H9 (cell line): ENCODE measurements around the gene INHBB. TPM values are rescaled to one million over a fixed set of nuclear protein-coding genes. Genes with fewer than 3 reads are reported as not detected.

Experiments used
- DNase-seq: peaks from one replicate; pipeline ENCODE4 v3.0.0-alpha.2; 2017
- H2AFZ ChIP-seq: one replicate; pipeline ENCODE4 v1.6.1; 2013; ENCODE audit warnings: mild to moderate bottlenecking, low read length, control low read depth, moderate library complexity
- H2AK5ac ChIP-seq: 2 replicates; pipeline ENCODE4 v1.6.1; 2013; ENCODE audit warnings: low read length, control low read depth, mixed read lengths; ENCODE audit not compliant: insufficient read length
- H2BK120ac ChIP-seq: one replicate; pipeline ENCODE4 v1.6.1; 2013; ENCODE audit warnings: low read depth, mild to moderate bottlenecking, low read length, control low read depth, inconsistent platforms; ENCODE audit not compliant: poor library complexity, severe bottlenecking
- H2BK12ac ChIP-seq: 2 replicates; pipeline ENCODE4 v1.6.1; 2013; ENCODE audit warnings: low read length, control low read depth, mixed read lengths, low read depth; ENCODE audit not compliant: insufficient read length
- H2BK15ac ChIP-seq: 2 replicates; pipeline ENCODE4 v1.6.1; 2013; ENCODE audit warnings: low read depth, low read length, control low read depth
- H2BK20ac ChIP-seq: one replicate; pipeline ENCODE4 v1.6.1; 2013; ENCODE audit warnings: low read depth, mild to moderate bottlenecking, low read length, control low read depth, inconsistent platforms; ENCODE audit not compliant: poor library complexity, severe bottlenecking
- H2BK5ac ChIP-seq: 2 replicates; pipeline ENCODE4 v1.6.1; 2013; ENCODE audit warnings: low read length, control low read depth, mixed read lengths; ENCODE audit not compliant: insufficient read length
- H3K14ac ChIP-seq: 2 replicates; pipeline ENCODE4 v1.6.1; 2013; ENCODE audit warnings: low read length, control low read depth; ENCODE audit not compliant: insufficient read depth
- H3K18ac ChIP-seq: 2 replicates; pipeline ENCODE4 v1.6.1; 2013; ENCODE audit warnings: low read depth, mild to moderate bottlenecking, mixed read lengths, low read length, control low read depth; ENCODE audit not compliant: insufficient read length
- H3K23ac ChIP-seq: 2 replicates; pipeline ENCODE4 v1.6.1; 2013; ENCODE audit warnings: low read length, control low read depth, mixed read lengths, low read depth; ENCODE audit not compliant: insufficient read length
- H3K23me2 ChIP-seq: 2 replicates; pipeline ENCODE4 v1.6.1; 2013; ENCODE audit warnings: low read depth, mild to moderate bottlenecking, mixed read lengths, low read length, control low read depth; ENCODE audit not compliant: insufficient read length, poor library complexity, severe bottlenecking
- H3K27ac ChIP-seq: 2 replicates; pipeline ENCODE4 v1.5.1; 2013; ENCODE audit warnings: low read length, control low read depth, mixed read lengths, low read depth; ENCODE audit not compliant: insufficient read length
- H3K27me3 ChIP-seq: 2 replicates; pipeline ENCODE4 v1.6.1; 2013; ENCODE audit warnings: low read length, control low read depth, inconsistent platforms; ENCODE audit not compliant: insufficient read depth
- H3K4ac ChIP-seq: 2 replicates; pipeline ENCODE4 v1.6.1; 2013; ENCODE audit warnings: low read depth, mild to moderate bottlenecking, control low read depth, inconsistent platforms, low read length, moderate library complexity
- H3K4me1 ChIP-seq: 2 replicates; pipeline ENCODE4 v1.6.1; 2013; ENCODE audit warnings: low read length, control low read depth, inconsistent platforms; ENCODE audit not compliant: insufficient read depth
- H3K4me2 ChIP-seq: 2 replicates; pipeline ENCODE4 v1.6.1; 2013; ENCODE audit warnings: low read length, control low read depth, mixed read lengths; ENCODE audit not compliant: insufficient read length, insufficient read depth
- H3K56ac ChIP-seq: 2 replicates; pipeline ENCODE4 v1.6.1; 2013; ENCODE audit warnings: low read depth, mild to moderate bottlenecking, mixed read lengths, low read length, control low read depth; ENCODE audit not compliant: insufficient read length
- H3K79me1 ChIP-seq: 2 replicates; pipeline ENCODE4 v1.6.1; 2013; ENCODE audit warnings: low read depth, mild to moderate bottlenecking, moderate library complexity, low read length, control low read depth, inconsistent platforms; ENCODE audit not compliant: insufficient read depth, poor library complexity, severe bottlenecking
- H3K79me2 ChIP-seq: 2 replicates; pipeline ENCODE4 v1.6.1; 2013; ENCODE audit warnings: low read length, control low read depth, inconsistent platforms; ENCODE audit not compliant: insufficient read depth
- H3K9ac ChIP-seq: 2 replicates; pipeline ENCODE4 v1.6.1; 2013; ENCODE audit warnings: low read length, control low read depth, mixed read lengths; ENCODE audit not compliant: insufficient read length; ENCODE audit errors: extremely low read depth
- H3K9me3 ChIP-seq: one replicate; pipeline ENCODE4 v1.6.1; 2013; ENCODE audit warnings: low read depth, low read length, inconsistent platforms; ENCODE audit not compliant: control insufficient read depth
- H3T11ph ChIP-seq: one replicate; pipeline ENCODE4 v1.6.1; 2013; ENCODE audit warnings: mild to moderate bottlenecking, low read length, control low read depth, inconsistent platforms
- H4K20me1 ChIP-seq: one replicate; pipeline ENCODE4 v1.6.1; 2013; ENCODE audit not compliant: control insufficient read depth, insufficient read length, insufficient read depth
- H4K5ac ChIP-seq: 2 replicates; pipeline ENCODE4 v1.6.1; 2013; ENCODE audit warnings: low read depth, mild to moderate bottlenecking, mixed read lengths, low read length, control low read depth; ENCODE audit not compliant: insufficient read length
- H4K8ac ChIP-seq: replicated peaks from 2 replicates; pipeline ENCODE4 v1.6.1; 2013; ENCODE audit warnings: low read length, control low read depth, mixed read lengths, low read depth; ENCODE audit not compliant: insufficient read length
- H4K91ac ChIP-seq: 2 replicates; pipeline ENCODE4 v1.6.1; 2013; ENCODE audit warnings: low read depth, mild to moderate bottlenecking, moderate library complexity, mixed read lengths, low read length, control low read depth; ENCODE audit not compliant: insufficient read length
- H3K27ac Mint-ChIP-seq, 3 experiments: 2 replicates in 2 of 3; 3 replicates in 1 of 3; pipeline ENCODE4 v1.8.0; 2020 to 2021; ENCODE audit warnings: mixed read lengths in 3 of 3, mild to moderate bottlenecking in 1 of 3, moderate library complexity in 1 of 3
- H3K27me3 Mint-ChIP-seq: 2 replicates; pipeline ENCODE4 v1.8.0; 2021; ENCODE audit warnings: low read depth, mild to moderate bottlenecking, moderate library complexity, mixed read lengths
- H3K36me3 Mint-ChIP-seq, 3 experiments: 2 replicates in 2 of 3; 3 replicates in 1 of 3; pipeline ENCODE4 v1.8.0; 2020 to 2021; ENCODE audit warnings: low read depth in 3 of 3, mixed read lengths in 3 of 3; ENCODE audit not compliant: insufficient read depth in 1 of 3
- H3K4me1 Mint-ChIP-seq, 2 experiments: 2 replicates each; pipeline ENCODE4 v1.8.0; 2020; ENCODE audit warnings: mixed read lengths in 2 of 2
- H3K4me3 Mint-ChIP-seq, 2 experiments: 2 replicates in 1 of 2; 3 replicates in 1 of 2; pipeline ENCODE4 v1.8.0; 2020 to 2021; ENCODE audit warnings: mild to moderate bottlenecking in 2 of 2, mixed read lengths in 2 of 2, moderate library complexity in 1 of 2
- H3K9me3 Mint-ChIP-seq, 2 experiments: 2 replicates in 1 of 2; 3 replicates in 1 of 2; pipeline ENCODE4 v1.8.0; 2020; ENCODE audit warnings: mild to moderate bottlenecking in 2 of 2, mixed read lengths in 2 of 2, moderate library complexity in 1 of 2
- WGBS: extraction: QIAGEN DNeasy Blood & Tissue Kit; methylation state at CpG from one replicate; pipeline ENCODE4 v1.1.7; 2013; ENCODE audit warnings: missing lambda C conversion rate, low lambda C conversion rate, mixed read lengths; ENCODE audit not compliant: insufficient read length; ENCODE audit errors: extremely low coverage; 5-methylcytosine and 5-hydroxymethylcytosine counted together
- total RNA-seq: library from RNA; stranded (reverse); gene quantifications from 2 replicates; pipeline ENCODE4 v1.2.1, GENCODE V29; 2021
- TF ChIP-seq, protein P1 (sequence below): fragments of 200-600 bp; sonication (generic); conservative IDR thresholded peaks from 3 replicates; pipeline ENCODE4 v1.8.0; 2021; ENCODE audit warnings: antibody characterized with exemption, mild to moderate bottlenecking

Gene INHBB
- total RNA-seq, 1 experiment from 2014 or later = 0.13 TPM

GRCh38 chr2:120350801-120351320 is 4.9 kb downstream of the INHBB start:
- Histone ChIP-seq H3T11ph (no peak overlapping the region), H3K23ac (no peak overlapping the region), H3K56ac (no peak overlapping the region), H3K9ac (no peak overlapping the region), H3K79me1 (no peaks in the 10 kb centered on the region), H3K4ac (no peak overlapping the region), H3K4me2 (no peak overlapping the region), H2BK20ac (no peak overlapping the region), H3K79me2 (no peaks in the 10 kb centered on the region), H3K23me2 (peaks cover 7% of the 10 kb centered on the region), H3K27me3 (peaks cover 28% of the 10 kb centered on the region; the same call in 1 of the 2 replicates), H2AFZ (no peak overlapping the region), H3K4me1 (no peaks in the 10 kb centered on the region; the same call in 1 of the 2 replicates), H2BK15ac (no peak overlapping the region), H4K20me1 (peaks cover 2% of the 10 kb centered on the region), H4K5ac (no peak overlapping the region), H3K9me3 (no peaks in the 10 kb centered on the region), H2BK5ac (no peak overlapping the region), H2BK120ac (no peak overlapping the region), H2AK5ac (no peak overlapping the region), H4K91ac (no peak overlapping the region), H3K18ac (no peak overlapping the region), H3K27ac (no peak overlapping the region), H3K14ac (no peak overlapping the region), H2BK12ac (no peak overlapping the region), H4K8ac (no peak overlapping the region)
- Mint-ChIP-seq H3K36me3 (peaks cover 0 to 3% (median 0%) of the 10 kb centered on the region in 3 experiments; a peak in 1 of 7 replicates), H3K27ac (no peak overlapping the region), H3K27me3 (peaks cover 94% of the 10 kb centered on the region), H3K4me1 (peaks cover 24 to 41% of the 10 kb centered on the region in 2 experiments), H3K9me3 (peaks cover 0 to 2% of the 10 kb centered on the region in 2 experiments; a peak in 2 of 5 replicates), H3K4me3 (no peak overlapping the region)
- no CpG with 5 or more reads among the region's 23 CpGs for WGBS
- DNase-seq = no peak
- TF ChIP-seq, protein P1, sequence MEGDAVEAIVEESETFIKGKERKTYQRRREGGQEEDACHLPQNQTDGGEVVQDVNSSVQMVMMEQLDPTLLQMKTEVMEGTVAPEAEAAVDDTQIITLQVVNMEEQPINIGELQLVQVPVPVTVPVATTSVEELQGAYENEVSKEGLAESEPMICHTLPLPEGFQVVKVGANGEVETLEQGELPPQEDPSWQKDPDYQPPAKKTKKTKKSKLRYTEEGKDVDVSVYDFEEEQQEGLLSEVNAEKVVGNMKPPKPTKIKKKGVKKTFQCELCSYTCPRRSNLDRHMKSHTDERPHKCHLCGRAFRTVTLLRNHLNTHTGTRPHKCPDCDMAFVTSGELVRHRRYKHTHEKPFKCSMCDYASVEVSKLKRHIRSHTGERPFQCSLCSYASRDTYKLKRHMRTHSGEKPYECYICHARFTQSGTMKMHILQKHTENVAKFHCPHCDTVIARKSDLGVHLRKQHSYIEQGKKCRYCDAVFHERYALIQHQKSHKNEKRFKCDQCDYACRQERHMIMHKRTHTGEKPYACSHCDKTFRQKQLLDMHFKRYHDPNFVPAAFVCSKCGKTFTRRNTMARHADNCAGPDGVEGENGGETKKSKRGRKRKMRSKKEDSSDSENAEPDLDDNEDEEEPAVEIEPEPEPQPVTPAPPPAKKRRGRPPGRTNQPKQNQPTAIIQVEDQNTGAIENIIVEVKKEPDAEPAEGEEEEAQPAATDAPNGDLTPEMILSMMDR = no peak
